ENCODE measurements around the gene ZNF584.

ZNF584 gene

GRCh38 chr19:58380662-58381459 is 27.6 kb upstream of the ZNF584 start, which contains the start of gene ZNF837:
TSS of gene ZNF837 (minus strand) at chr19:58381030. CDS start at chr19:58369332, 11,698 bp downstream.
- peak; percentile 100 for DNase-seq (ENCODE audit: low read depth in 2 of 2)
- TF ChIP-seq CTCF (IDR thresholded peaks at IDR 0.05; ENCODE audit: low read depth, low read length), result no peak
- peak within 1 kb of the TSS; percentile 58 to 77 for H3K4me3 ChIP-seq (replicated peaks in 1 of 2; ENCODE audit: low read depth in 2 of 2, low read length in 2 of 2)

GRCh38 chr19:58381460-58382212 is 26.8 kb upstream of the ZNF584 start:
- peak overlapping the region; percentile 58 to 77 for H3K4me3 ChIP-seq (replicated peaks in 1 of 2; ENCODE audit: low read depth in 2 of 2, low read length in 2 of 2)
- no peak for DNase-seq (ENCODE audit: low read depth in 2 of 2)
- no peak for TF ChIP-seq CTCF (IDR thresholded peaks at IDR 0.05; ENCODE audit: low read depth, low read length)

- no peak overlapping the region for H3K4me3 ChIP-seq (replicated peaks in 1 of 2; ENCODE audit: low read depth in 2 of 2, low read length in 2 of 2)
- TF ChIP-seq CTCF (IDR thresholded peaks at IDR 0.05; ENCODE audit: low read depth, low read length), result no peak
These were observed 25.3 kb upstream of the ZNF584 start for GRCh38 chr19:58382997-58383603.

GRCh38 chr19:58385313-58385890 is 23.0 kb upstream of the ZNF584 start:
- H3K4me3 ChIP-seq (replicated peaks in 1 of 2; ENCODE audit: low read depth in 2 of 2, low read length in 2 of 2), result peak overlapping the region in 1 of 2 donors; percentile 87
- no peak for TF ChIP-seq CTCF (IDR thresholded peaks at IDR 0.05; ENCODE audit: low read depth, low read length)
- DNase-seq (ENCODE audit: low read depth in 2 of 2), result no peak

More at GRCh38 chr19:58382997-58383603, 25.3 kb upstream of the ZNF584 start:
- no peak for DNase-seq (ENCODE audit: low read depth in 2 of 2)

GRCh38 chr19:58385891-58386575 is 22.4 kb upstream of the ZNF584 start:
- H3K4me3 ChIP-seq (replicated peaks in 1 of 2; ENCODE audit: low read depth in 2 of 2, low read length in 2 of 2), result peak overlapping the region; percentile 79 to 87
- DNase-seq (ENCODE audit: low read depth in 2 of 2), result no peak
- TF ChIP-seq CTCF (IDR thresholded peaks at IDR 0.05; ENCODE audit: low read depth, low read length), result no peak

Data from cardiac fibroblast (primary cell).